A549 (cell line): Measurements from ENCODE around the gene GRIK4. TPM values are rescaled to one million over a fixed set of nuclear protein-coding genes. Genes with fewer than 3 reads are reported as not detected.
"Not testable (repeated sequence)": the region's sequence is repeated elsewhere in the genome, so short reads cannot be mapped to it uniquely, and the experiment has no call there.

Experiments
- ATAC-seq, 2 experiments: fragments of 200-7000 bp in 1 of 2; fragments of >200 bp in 1 of 2; cut with Nextera tagmentation in 1 of 2; cut with Tn5 transposase in 1 of 2; 3 replicates each; pipeline versions ENCODE4 v1.8.0 to v1.9.1; 2018 to 2020; ENCODE audit warnings: mild to moderate bottlenecking in 1 of 2, moderate library complexity in 1 of 2
- CTCF ChIA-PET: fragments of 300-600 bp; sonication (Branson Sonifier 250); formaldehyde crosslinking; extraction: SDS; loops from one replicate; lab custom pipeline; 2021; ENCODE audit warnings: antibody characterized with exemption, inconsistent platforms; lab: Yijun Ruan, JAX
- POLR2A ChIA-PET: fragments of 350-600 bp; formaldehyde crosslinking; extraction: SDS; loops from one replicate; lab custom pipeline; 2021; ENCODE audit warnings: antibody characterized with exemption, inconsistent platforms; lab: Yijun Ruan, JAX
- DNase-seq, 2 experiments: peaks; one replicate each; pipeline versions ENCODE4 v3.0.0 to v3.0.0-alpha.2; 2011 to 2016; ENCODE audit warnings: low read depth in 1 of 2, low spot score in 1 of 2
- FAIRE-seq: peaks from 2 replicates; lab custom pipeline; 2011; peaks lifted over from hg19 to GRCh38; lab: Jason Lieb, UNC
- H3K27ac ChIP-seq, 2 experiments: fragments of >200 bp; sonication (Bioruptor Twin); formaldehyde crosslinking; 3 replicates each; pipeline ENCODE4 v1.5.1; 2016 to 2017
- H3K4me1 ChIP-seq: fragments of >200 bp; sonication (Bioruptor Twin); formaldehyde crosslinking; 3 replicates; pipeline ENCODE4 v1.6.1; 2016
- H3K4me2 ChIP-seq: fragments of >200 bp; sonication (Bioruptor Twin); formaldehyde crosslinking; 3 replicates; pipeline ENCODE4 v1.6.1; 2016
- H3K4me3 ChIP-seq: fragments of >200 bp; sonication (Bioruptor Twin); formaldehyde crosslinking; 3 replicates; pipeline ENCODE4 v1.5.1; 2016
- H3K9me3 ChIP-seq: fragments of >200 bp; sonication (Bioruptor Twin); formaldehyde crosslinking; 3 replicates; pipeline ENCODE4 v1.6.1; 2016
- BCL3 ChIP-seq: fragments of >200 bp; sonication (Bioruptor Twin); formaldehyde crosslinking; IDR thresholded peaks from 3 replicates; pipeline ENCODE4 v1.6.1; 2016
- CEBPB ChIP-seq, 2 experiments: fragments of >200 bp in 1 of 2; sonication (Bioruptor Twin) in 1 of 2; formaldehyde crosslinking in 1 of 2; IDR thresholded peaks; 2 replicates each; pipeline ENCODE4 v1.6.1; 2012 to 2016
- E2F6 ChIP-seq: IDR thresholded peaks from 2 replicates; pipeline ENCODE4 v1.6.1; 2012; ENCODE audit warnings: low read depth, borderline replicate concordance
- FOSL2 ChIP-seq, 2 experiments: fragments of 450-650 bp in 1 of 2; fragments of >200 bp in 1 of 2; sonication (Bioruptor Twin) in 1 of 2; formaldehyde crosslinking; IDR thresholded peaks; 2 replicates each; pipeline versions ENCODE4 v1.5.0 to v1.6.1; 2016 to 2020; ENCODE audit warnings: mild to moderate bottlenecking in 1 of 2, moderate library complexity in 1 of 2
- HEYL ChIP-seq: fragments of 250-450 bp; sonication (Bioruptor Pico); IDR thresholded peaks from 2 replicates; pipeline ENCODE4 v1.8.0; 2021; ENCODE audit warnings: mild to moderate bottlenecking, moderate library complexity
- HMGXB4 ChIP-seq: fragments of 250-450 bp; sonication (Bioruptor Pico); IDR thresholded peaks from 2 replicates; pipeline ENCODE4 v1.5.0; 2021; ENCODE audit warnings: mild to moderate bottlenecking, moderate library complexity, borderline replicate concordance
- KDM5A ChIP-seq: fragments of 200-600 bp; sonication (generic); IDR thresholded peaks from 2 replicates; pipeline ENCODE4 v1.6.1; 2016; ENCODE audit warnings: antibody characterized with exemption, mild to moderate bottlenecking
- MAFK ChIP-seq: fragments of 450-650 bp; IDR thresholded peaks from 2 replicates; pipeline ENCODE4 v1.6.1; 2014; ENCODE audit not compliant: partially characterized antibody
- NR3C1 ChIP-seq: fragments of >200 bp; sonication (Bioruptor Twin); formaldehyde crosslinking; IDR thresholded peaks from 3 replicates; pipeline ENCODE4 v1.6.1; 2017
- POLR2A ChIP-seq: IDR thresholded peaks from 2 replicates; pipeline ENCODE4 v1.6.1; 2012; ENCODE audit warnings: mild to moderate bottlenecking, low read length
- REST ChIP-seq: fragments of 200-600 bp; sonication (generic); IDR thresholded peaks from 2 replicates; pipeline ENCODE4 v1.6.1; 2016; ENCODE audit warnings: antibody characterized with exemption, mild to moderate bottlenecking, moderate library complexity
- WGBS: methylation state at CpG from one replicate; pipeline ENCODE4 v1.1.6; 2017; ENCODE audit errors: missing lambda C conversion rate; 5-methylcytosine and 5-hydroxymethylcytosine counted together
- polyA plus RNA-seq, 4 experiments: library from polyadenylated mRNA; depleted of rRNA in 3 of 4; stranded (reverse); fragments of >200 nt; fragmentation: RNase III in 1 of 4; extraction: RNeasy Plus Mini Kit Qiagen cat#74134 plus additional on column Dnase treatment in 1 of 4; gene quantifications; 2 replicates in 3 of 4; 3 replicates in 1 of 4; pipeline ENCODE4 v1.2.3, GENCODE V29; 2011 to 2017
- TF ChIP-seq, protein P1 (sequence below): fragments of >200 bp; sonication (Bioruptor Twin); formaldehyde crosslinking; IDR thresholded peaks from 3 replicates; pipeline ENCODE4 v1.5.1; 2016
- TF ChIP-seq, protein P2 (sequence below): fragments of >200 bp; sonication (Bioruptor Twin); formaldehyde crosslinking; IDR thresholded peaks from 2 replicates; pipeline ENCODE4 v1.6.1; 2016

GRIK4 gene
- polyA plus RNA-seq, 2 of the 4 experiments (the other 2 are of a cell fraction), result 0.01 TPM; not detected in 1

DNA sequence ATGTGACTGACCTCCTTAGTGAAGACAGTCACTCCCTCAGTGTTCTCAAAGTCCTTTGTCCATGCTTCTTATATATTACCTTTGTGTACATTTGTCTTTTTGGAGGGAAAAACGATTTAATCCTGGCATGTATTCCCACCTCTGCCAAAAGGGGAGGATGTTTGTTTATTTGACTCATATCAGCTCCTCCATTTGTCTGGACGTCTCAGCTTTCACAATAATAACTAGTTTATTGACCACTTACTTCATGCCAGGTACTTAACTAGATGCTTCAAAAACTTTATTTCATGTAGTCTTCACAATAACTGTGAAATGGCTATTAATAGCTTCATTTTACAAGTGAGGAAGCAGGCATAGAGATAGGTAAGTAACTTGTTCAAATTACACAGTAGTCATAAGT lies 517.6 kb downstream of the GRIK4 start (continued):
- TF ChIP-seq BCL3 (no peak), KDM5A (no peak), POLR2A (no peak), MAFK (no peak)
- TF ChIP-seq, protein P1, sequence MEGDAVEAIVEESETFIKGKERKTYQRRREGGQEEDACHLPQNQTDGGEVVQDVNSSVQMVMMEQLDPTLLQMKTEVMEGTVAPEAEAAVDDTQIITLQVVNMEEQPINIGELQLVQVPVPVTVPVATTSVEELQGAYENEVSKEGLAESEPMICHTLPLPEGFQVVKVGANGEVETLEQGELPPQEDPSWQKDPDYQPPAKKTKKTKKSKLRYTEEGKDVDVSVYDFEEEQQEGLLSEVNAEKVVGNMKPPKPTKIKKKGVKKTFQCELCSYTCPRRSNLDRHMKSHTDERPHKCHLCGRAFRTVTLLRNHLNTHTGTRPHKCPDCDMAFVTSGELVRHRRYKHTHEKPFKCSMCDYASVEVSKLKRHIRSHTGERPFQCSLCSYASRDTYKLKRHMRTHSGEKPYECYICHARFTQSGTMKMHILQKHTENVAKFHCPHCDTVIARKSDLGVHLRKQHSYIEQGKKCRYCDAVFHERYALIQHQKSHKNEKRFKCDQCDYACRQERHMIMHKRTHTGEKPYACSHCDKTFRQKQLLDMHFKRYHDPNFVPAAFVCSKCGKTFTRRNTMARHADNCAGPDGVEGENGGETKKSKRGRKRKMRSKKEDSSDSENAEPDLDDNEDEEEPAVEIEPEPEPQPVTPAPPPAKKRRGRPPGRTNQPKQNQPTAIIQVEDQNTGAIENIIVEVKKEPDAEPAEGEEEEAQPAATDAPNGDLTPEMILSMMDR, result no peak

- FAIRE-seq (no peak), ATAC-seq (no peak), DNase-seq (no peak)
- Histone ChIP-seq H3K9me3 (no peaks in the 10 kb centered on the region), H3K4me1 (peaks cover 7% of the 10 kb centered on the region; the same call in 1 of the 3 replicates), H3K4me2 (no peak overlapping the region), H3K27ac (no peak overlapping the region), H3K4me3 (no peak overlapping the region)
- POLR2A ChIA-PET, result no interaction called here
- 91% methylated on average over 3 of the region's 3 CpGs for WGBS
- no peak for TF ChIP-seq HEYL (CRISPR knock-in tag)
- TF ChIP-seq CEBPB (IDR thresholded peaks at IDR 0.05), result no peak
- TF ChIP-seq, protein P2, sequence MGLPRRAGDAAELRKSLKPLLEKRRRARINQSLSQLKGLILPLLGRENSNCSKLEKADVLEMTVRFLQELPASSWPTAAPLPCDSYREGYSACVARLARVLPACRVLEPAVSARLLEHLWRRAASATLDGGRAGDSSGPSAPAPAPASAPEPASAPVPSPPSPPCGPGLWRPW, result no peak
- no peak for TF ChIP-seq HMGXB4
- TF ChIP-seq NR3C1, result no peak
- TF ChIP-seq REST, result no peak
- no peak for TF ChIP-seq E2F6
- TF ChIP-seq FOSL2 (IDR thresholded peaks at IDR 0.05), result no peak
- no peak for TF ChIP-seq FOSL2 (CRISPR knock-in tag; IDR thresholded peaks at IDR 0.05)
- CTCF ChIA-PET, result no interaction called here
These were observed 518.4 kb downstream of the GRIK4 start for GRCh38 chr11:121029813-121030445.

DNA sequence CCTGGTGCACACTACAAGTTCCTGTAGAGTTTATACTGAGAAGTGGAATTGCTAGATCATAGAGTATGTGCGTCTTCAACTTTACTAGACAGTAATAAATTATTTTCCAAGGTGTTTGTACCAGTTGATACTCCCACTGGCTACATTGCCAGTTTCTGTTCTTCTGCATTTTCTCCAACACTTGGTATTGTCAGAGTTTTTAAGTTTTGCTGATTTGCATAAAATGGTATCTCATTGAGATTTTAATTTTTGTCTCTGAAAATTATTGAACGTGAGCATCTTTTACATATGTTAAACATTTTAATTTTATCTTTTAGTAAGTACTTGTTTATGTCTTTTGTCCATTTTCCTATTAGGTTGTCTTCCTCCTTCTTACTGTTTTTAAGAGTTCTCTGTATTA lies 519.6 kb downstream of the GRIK4 start:
- ChIA-PET CTCF (no interaction called here), POLR2A (no interaction called here)
- H3K4me1 ChIP-seq, result 0 out of 3 replicates have a peak, but pooled peaks cover 5% of the 10 kb centered on the region
- ATAC-seq (no peak), FAIRE-seq (no peak), DNase-seq (no peak)
- TF ChIP-seq MAFK, result peak; percentile 19
- no peak for TF ChIP-seq HEYL (CRISPR knock-in tag)
- H3K9me3 ChIP-seq, result no peaks in the 10 kb centered on the region
- no peak overlapping the region for H3K27ac ChIP-seq
- no peak overlapping the region for H3K4me3 ChIP-seq
- no peak overlapping the region for H3K4me2 ChIP-seq
- WGBS, result 93% methylated on average over 2 of the region's 2 CpGs

DNA sequence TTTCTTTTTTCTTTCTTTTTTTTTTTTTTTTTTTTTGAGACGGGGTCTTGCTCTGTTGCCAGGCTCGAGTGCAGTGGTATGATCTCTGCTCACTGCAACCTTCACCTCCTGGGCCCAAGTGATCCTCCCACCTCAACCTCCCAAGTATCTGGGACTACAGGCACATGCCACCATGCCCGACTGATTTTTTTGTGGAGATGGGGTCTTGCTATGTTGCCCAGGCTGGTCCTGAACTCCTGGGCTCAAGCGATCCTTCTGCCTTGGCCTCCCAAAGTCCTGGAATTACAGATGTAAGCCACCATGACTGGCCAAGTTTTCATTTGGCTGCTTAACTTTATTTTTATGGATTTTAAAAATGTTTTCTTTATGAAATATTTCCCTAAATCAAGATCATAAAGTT lies 520.1 kb downstream of the GRIK4 start:
- CTCF ChIA-PET, result not testable (repeated sequence)
- 95% methylated on average over 2 of the region's 4 CpGs for WGBS

More for the DNA sequence above, 520.1 kb downstream of the GRIK4 start:
- POLR2A ChIA-PET, result interaction anchor here (1.4 kb wide), 1 partner anchor 8 kb away, joined by 3 read pairs; the partner anchor contains the start of gene TBCEL
- ATAC-seq, DNase-seq, H3K4me1 ChIP-seq, H3K9me3 ChIP-seq, H3K27ac ChIP-seq, FAIRE-seq, H3K4me2 ChIP-seq, H3K4me3 ChIP-seq: not testable (repeated sequence)
